MM.1S (cell line): ENCODE results near the gene UST.

Source experiments
- CTCF ChIP-seq: fragments of 300-600 bp; sonication (generic); IDR thresholded peaks from 2 replicates; pipeline ENCODE4 v1.5.1; 2016; ENCODE audit warnings: antibody characterized with exemption, low read length, mixed read lengths
- EZH2 ChIP-seq: fragments of 300-600 bp; sonication (generic); optimal IDR thresholded peaks from 2 replicates; pipeline ENCODE3; 2017; ENCODE audit warnings: low read depth, mild to moderate bottlenecking, antibody characterized with exemption, low read length, mixed read lengths

GRCh38 chr6:148760258-148760534 is 13.4 kb downstream of the UST start:
- TF ChIP-seq CTCF (no peak), EZH2 (no peak)
